Measurements from ENCODE around the gene RTP2.

Gene RTP2

GRCh38 chr3:187665764-187666402 lies 36.5 kb downstream of the RTP2 start:
- no peak for DNase-seq

GRCh38 chr3:187665010-187665409 lies 37.3 kb downstream of the RTP2 start:
- DNase-seq = no peak

- DNase-seq = no peak
Observed at GRCh38 chr3:187662848-187663409, 39.4 kb downstream of the RTP2 start.

- no peak for DNase-seq
Observed at GRCh38 chr3:187661267-187661666, 41.1 kb downstream of the RTP2 start.

- DNase-seq = no peak
Observed at GRCh38 chr3:187651282-187651681, 51.1 kb downstream of the RTP2 start.

All from NCI-H2171 treated with DMSO at 0.1 percent for 48 hours (cell line).